Smooth muscle cell (in vitro differentiated cells): ENCODE data around the gene ANXA1. TPM values are rescaled to one million over a fixed set of nuclear protein-coding genes. Genes with fewer than 3 reads are reported as not detected.
A peak's percentile ranks its signal among the peaks of the same experiment; 100 is the strongest.

Experiments
- DNase-seq: peaks from one replicate; lab custom pipeline; 2025; ENCODE audit not compliant: unreplicated experiment; lab: John Stamatoyannopoulos, UW
- H2AFZ ChIP-seq: fragments of 200-600 bp; sonication (generic); 2 replicates; pipeline ENCODE4 v1.6.0; 2016; ENCODE audit warnings: antibody characterized with exemption, low read depth, mild to moderate bottlenecking
- H3F3A ChIP-seq: fragments of 200-600 bp; sonication (generic); 2 replicates; pipeline ENCODE4 v1.6.0; 2017; ENCODE audit warnings: antibody characterized with exemption, low read depth
- H3K27ac ChIP-seq: fragments of 200-600 bp; sonication (generic); 2 replicates; pipeline ENCODE4 v1.5.1; 2016; ENCODE audit warnings: low read depth, mild to moderate bottlenecking
- H3K27me3 ChIP-seq: fragments of 200-600 bp; sonication (generic); 2 replicates; pipeline ENCODE4 v1.6.1; 2016; ENCODE audit warnings: low read depth, mild to moderate bottlenecking
- H3K36me3 ChIP-seq: fragments of 200-600 bp; sonication (generic); 2 replicates; pipeline ENCODE4 v1.5.1; 2016; ENCODE audit warnings: low read depth
- H3K4me1 ChIP-seq: fragments of 200-600 bp; sonication (generic); 2 replicates; pipeline ENCODE4 v1.5.1; 2016; ENCODE audit warnings: low read depth
- H3K4me2 ChIP-seq: fragments of 200-600 bp; sonication (generic); 2 replicates; pipeline ENCODE4 v1.6.0; 2016; ENCODE audit warnings: mild to moderate bottlenecking
- H3K4me3 ChIP-seq: fragments of 200-600 bp; sonication (generic); 2 replicates; pipeline ENCODE4 v1.5.1; 2016; ENCODE audit warnings: mild to moderate bottlenecking
- H3K79me2 ChIP-seq: fragments of 200-600 bp; sonication (generic); 2 replicates; pipeline ENCODE4 v1.6.0; 2016; ENCODE audit warnings: low read depth, mild to moderate bottlenecking
- H3K9ac ChIP-seq: fragments of 200-600 bp; sonication (generic); 2 replicates; pipeline ENCODE4 v1.6.0; 2016; ENCODE audit warnings: low read depth
- H3K9me3 ChIP-seq: fragments of 200-600 bp; sonication (generic); replicated peaks from 2 replicates; pipeline ENCODE4 v1.5.1; 2016; ENCODE audit warnings: low read depth
- H4K20me1 ChIP-seq: fragments of 200-600 bp; sonication (generic); 2 replicates; pipeline ENCODE4 v1.6.0; 2016; ENCODE audit warnings: low read depth
- WGBS: methylation state at CpG from one replicate; pipeline ENCODE4 v1.1.7; 2016; ENCODE audit warnings: low lambda C conversion rate; 5-methylcytosine and 5-hydroxymethylcytosine counted together
- polyA plus RNA-seq: library from polyadenylated mRNA; unstranded; fragments of >200 nt; fragmentation: Nextera tagmentation; extraction: Ambion mirVana; gene quantifications from 2 replicates; pipeline ENCODE4 v1.2.1, GENCODE V29; 2016
- total RNA-seq: library from RNA; depleted of rRNA; stranded (reverse); fragments of >200 nt; gene quantifications from 2 replicates; pipeline ENCODE4 v1.2.3, GENCODE V29; 2014
- TF ChIP-seq, protein P1 (sequence below): fragments of 200-600 bp; sonication (generic); IDR thresholded peaks from 2 replicates; pipeline ENCODE4 v1.5.1; 2017; ENCODE audit warnings: borderline replicate concordance, mild to moderate bottlenecking, antibody characterized with exemption; ENCODE audit not compliant: insufficient read depth, poor library complexity, severe bottlenecking

Gene ANXA1
- total and polyA plus RNA-seq, 2 experiments from 2014 or later: 266 to 967 TPM

DNA sequence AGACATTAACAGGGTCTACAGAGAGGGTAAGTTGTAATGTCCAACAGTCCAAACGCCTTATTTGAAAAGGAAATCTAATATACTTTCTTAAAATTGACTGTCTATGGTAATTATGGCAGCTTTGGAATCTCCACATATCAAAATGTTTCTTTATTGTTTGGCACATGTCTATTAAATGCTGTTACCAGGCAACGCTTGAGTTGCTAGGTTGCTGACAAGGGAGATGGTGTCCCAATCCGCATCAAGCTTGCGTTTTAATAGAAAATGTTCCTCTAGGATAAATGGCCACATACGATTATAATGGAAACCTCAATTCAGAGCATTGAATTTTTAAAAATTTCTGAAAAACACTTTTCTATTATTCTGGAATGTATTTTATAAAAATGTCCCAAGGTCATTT lies 9.2 kb downstream of the ANXA1 start:
- WGBS: 97% methylated on average over 5 of the region's 5 CpGs
- no peak overlapping the region for H3K9ac ChIP-seq
- H3K4me3 ChIP-seq: no peak overlapping the region
- TF ChIP-seq, protein P1, sequence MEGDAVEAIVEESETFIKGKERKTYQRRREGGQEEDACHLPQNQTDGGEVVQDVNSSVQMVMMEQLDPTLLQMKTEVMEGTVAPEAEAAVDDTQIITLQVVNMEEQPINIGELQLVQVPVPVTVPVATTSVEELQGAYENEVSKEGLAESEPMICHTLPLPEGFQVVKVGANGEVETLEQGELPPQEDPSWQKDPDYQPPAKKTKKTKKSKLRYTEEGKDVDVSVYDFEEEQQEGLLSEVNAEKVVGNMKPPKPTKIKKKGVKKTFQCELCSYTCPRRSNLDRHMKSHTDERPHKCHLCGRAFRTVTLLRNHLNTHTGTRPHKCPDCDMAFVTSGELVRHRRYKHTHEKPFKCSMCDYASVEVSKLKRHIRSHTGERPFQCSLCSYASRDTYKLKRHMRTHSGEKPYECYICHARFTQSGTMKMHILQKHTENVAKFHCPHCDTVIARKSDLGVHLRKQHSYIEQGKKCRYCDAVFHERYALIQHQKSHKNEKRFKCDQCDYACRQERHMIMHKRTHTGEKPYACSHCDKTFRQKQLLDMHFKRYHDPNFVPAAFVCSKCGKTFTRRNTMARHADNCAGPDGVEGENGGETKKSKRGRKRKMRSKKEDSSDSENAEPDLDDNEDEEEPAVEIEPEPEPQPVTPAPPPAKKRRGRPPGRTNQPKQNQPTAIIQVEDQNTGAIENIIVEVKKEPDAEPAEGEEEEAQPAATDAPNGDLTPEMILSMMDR: no peak
- peaks cover 59% of the 10 kb centered on the region for H3K36me3 ChIP-seq
- H3K4me2 ChIP-seq: no peak overlapping the region
- H3K27ac ChIP-seq: peak overlapping the region; percentile 35
- H3K27me3 ChIP-seq: no peaks in the 10 kb centered on the region
- peaks cover 78% of the 10 kb centered on the region for H4K20me1 ChIP-seq
- peaks cover 9% of the 10 kb centered on the region for H3F3A ChIP-seq
- H3K9me3 ChIP-seq: no peaks in the 10 kb centered on the region
- no peak for DNase-seq
- H3K4me1 ChIP-seq: peaks cover 2% of the 10 kb centered on the region
- H3K79me2 ChIP-seq: peaks cover 24% of the 10 kb centered on the region
- no peak overlapping the region for H2AFZ ChIP-seq

DNA sequence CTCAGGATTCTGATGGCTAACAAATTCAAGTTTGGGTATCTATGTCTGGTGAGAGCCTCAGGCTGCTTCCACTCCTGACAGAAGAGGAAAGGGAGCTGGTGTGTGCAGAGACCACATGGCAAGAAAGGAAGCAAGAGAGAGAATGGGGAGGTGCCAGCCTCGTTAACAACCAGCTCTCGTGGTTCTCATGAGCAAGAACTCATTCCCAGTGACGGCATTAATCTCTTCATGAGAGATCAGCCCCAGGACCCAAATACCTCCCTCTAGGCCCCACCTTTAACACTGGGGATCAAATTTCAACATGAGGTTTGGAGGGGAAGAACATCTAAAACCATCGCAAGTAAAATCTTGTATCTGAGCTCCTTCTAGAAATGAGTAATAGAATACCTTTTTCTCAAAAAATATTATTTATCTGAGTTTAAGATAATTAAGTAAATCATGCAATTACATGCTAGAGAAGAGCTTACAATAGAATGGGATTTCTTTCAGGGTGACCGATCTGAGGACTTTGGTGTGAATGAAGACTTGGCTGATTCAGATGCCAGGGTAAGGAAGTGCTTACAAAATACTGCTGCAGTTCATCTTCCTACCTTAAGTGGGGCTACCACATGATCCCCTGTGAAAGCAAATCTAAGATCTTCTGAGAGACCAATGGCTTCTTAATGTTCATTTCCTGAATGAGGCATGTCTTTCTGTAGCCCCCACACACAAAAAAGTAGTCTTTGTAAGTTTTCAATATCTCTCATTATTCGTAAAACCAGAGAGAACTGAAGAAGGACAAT lies 11.5 kb downstream of the ANXA1 start:
- Histone ChIP-seq H3K9ac (no peak overlapping the region), H4K20me1 (peaks cover 74% of the 10 kb centered on the region), H3K4me1 (no peaks in the 10 kb centered on the region), H3K27me3 (no peaks in the 10 kb centered on the region), H3F3A (peaks cover 17% of the 10 kb centered on the region), H3K4me3 (no peak overlapping the region), H3K4me2 (no peak overlapping the region), H3K9me3 (no peaks in the 10 kb centered on the region), H3K36me3 (peaks cover 79% of the 10 kb centered on the region), H3K27ac (peak overlapping the region; percentile 35), H2AFZ (no peak overlapping the region), H3K79me2 (peaks cover 2% of the 10 kb centered on the region)
- TF ChIP-seq, protein P1: no peak
- DNase-seq: no peak
- WGBS: 67% methylated on average over 6 of the region's 6 CpGs

DNA sequence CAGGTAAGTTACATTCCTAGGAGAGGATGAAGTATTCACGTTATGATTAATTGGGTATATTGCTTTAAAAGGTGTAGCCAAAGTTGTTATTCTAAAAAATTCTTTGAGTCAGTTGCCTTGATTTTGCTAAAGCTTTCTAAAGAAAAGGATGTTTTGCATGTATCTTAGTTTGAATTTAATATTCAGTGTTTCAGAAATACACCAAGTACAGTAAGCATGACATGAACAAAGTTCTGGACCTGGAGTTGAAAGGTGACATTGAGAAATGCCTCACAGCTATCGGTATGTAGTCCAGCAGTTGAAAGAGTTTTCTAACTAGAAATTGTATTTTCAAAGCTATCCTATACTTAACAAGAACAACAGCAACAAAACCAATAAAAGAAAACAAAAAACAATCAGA lies 14.2 kb downstream of the ANXA1 start:
- TF ChIP-seq, protein P1: no peak
- peaks cover 21% of the 10 kb centered on the region for H3F3A ChIP-seq
- no peaks in the 10 kb centered on the region for H3K9me3 ChIP-seq
- peaks cover 63% of the 10 kb centered on the region for H3K36me3 ChIP-seq
- WGBS: 95% methylated on average over 2 of the region's 2 CpGs
- H3K4me3 ChIP-seq: no peak overlapping the region
- H4K20me1 ChIP-seq: peaks cover 61% of the 10 kb centered on the region
- H3K27ac ChIP-seq: no peak overlapping the region
- H3K9ac ChIP-seq: no peak overlapping the region
- H2AFZ ChIP-seq: no peak overlapping the region
- H3K27me3 ChIP-seq: no peaks in the 10 kb centered on the region
- H3K4me2 ChIP-seq: no peak overlapping the region
- DNase-seq: no peak
- no peaks in the 10 kb centered on the region for H3K4me1 ChIP-seq
- H3K79me2 ChIP-seq: no peaks in the 10 kb centered on the region

DNA sequence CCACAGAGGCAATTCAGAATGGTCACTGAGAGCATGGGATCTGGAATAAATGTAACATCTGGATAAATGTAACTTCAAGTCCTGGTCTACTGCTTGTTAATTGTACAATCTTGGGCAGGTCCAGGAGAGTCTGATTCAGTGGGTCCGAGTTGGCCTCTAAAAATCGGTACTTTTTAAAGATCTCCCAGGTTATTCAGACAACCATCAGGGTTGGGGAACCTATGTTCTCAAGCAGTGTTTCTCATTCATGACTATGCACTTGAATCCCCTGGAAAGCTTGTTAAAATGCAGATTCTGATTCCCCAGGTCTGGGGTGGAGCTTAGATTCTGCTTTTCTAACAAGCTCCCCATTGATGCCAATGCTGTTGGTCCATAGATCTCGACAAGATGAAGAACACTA lies 14.8 kb downstream of the ANXA1 start:
- peaks cover 26% of the 10 kb centered on the region for H3F3A ChIP-seq
- no peaks in the 10 kb centered on the region for H3K79me2 ChIP-seq
- H3K27ac ChIP-seq: no peak overlapping the region
- no peak overlapping the region for H2AFZ ChIP-seq
- peaks cover 56% of the 10 kb centered on the region for H4K20me1 ChIP-seq
- H3K4me3 ChIP-seq: no peak overlapping the region
- no peak overlapping the region for H3K9ac ChIP-seq
- TF ChIP-seq, protein P1: no peak
- WGBS: 99% methylated on average over 3 of the region's 3 CpGs
- H3K4me2 ChIP-seq: no peak overlapping the region
- no peak for DNase-seq
- no peaks in the 10 kb centered on the region for H3K4me1 ChIP-seq
- no peaks in the 10 kb centered on the region for H3K9me3 ChIP-seq
- H3K27me3 ChIP-seq: no peaks in the 10 kb centered on the region
- peaks cover 58% of the 10 kb centered on the region for H3K36me3 ChIP-seq
